Measurements from ENCODE around the gene SLU7. TPM values are rescaled to one million over a fixed set of nuclear protein-coding genes. Genes with fewer than 3 reads are reported as not detected.

The SLU7 gene
- total and polyA plus RNA-seq, 5 experiments from 2014 or later, result 70.5 to 95.0 (median 79.8) TPM

DNA sequence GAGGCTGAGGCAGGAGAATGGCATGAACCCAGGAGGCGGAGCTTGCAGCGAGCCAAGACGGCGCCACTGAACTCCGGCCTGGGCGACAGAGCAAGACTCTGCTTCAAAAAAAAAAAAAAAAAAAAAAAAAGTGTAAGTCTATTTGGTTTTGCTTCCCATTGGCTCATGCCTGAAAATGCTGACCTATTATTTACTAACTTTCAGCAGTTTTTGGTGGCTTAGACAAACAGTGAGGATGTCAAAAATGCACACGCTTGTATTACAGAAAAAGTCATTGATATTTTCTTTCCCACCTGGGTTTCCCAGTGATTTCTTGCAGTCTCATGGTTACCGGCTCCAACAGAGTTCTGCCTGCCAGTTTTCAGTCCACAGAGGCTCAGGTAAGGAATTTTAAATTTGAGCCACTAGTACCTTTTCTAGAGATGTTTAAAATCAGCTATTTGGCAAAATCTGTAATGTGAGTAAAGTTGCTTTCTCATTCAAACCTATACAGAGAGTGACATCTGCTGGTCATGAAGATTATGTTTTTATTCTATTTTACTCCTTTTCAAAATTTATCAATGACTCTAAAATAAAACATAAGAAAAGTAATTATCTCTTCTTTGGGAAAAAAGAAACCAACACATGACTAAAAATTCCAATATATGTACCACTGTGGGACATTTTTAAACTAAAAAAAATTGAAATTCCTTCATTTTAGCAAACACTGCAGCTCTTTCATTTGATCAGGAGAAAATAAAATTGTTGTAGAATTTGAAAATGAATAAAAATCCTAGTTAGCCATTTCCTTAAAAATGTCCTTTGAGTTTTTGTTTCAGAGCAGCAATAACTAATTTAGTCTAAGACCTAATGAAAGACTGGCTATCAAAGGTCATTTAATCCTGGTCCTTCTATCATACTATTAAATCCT lies 27.8 kb downstream of the SLU7 start:
- no peaks in the 10 kb centered on the region for H3K4me1 Mint-ChIP-seq
- no peak overlapping the region for H3K4me3 Mint-ChIP-seq
- peaks cover 0 to 18% (median 8%) of the 10 kb centered on the region in 3 donors for H3K36me3 Mint-ChIP-seq
- no peak overlapping the region for H3K27ac Mint-ChIP-seq
- ATAC-seq, result no peak
- peaks cover 0 to 27% (median 11%) of the 10 kb centered on the region in 9 donors for H3K9me3 Mint-ChIP-seq
- POLR2A ChIA-PET, result no interaction called here
- H3K27me3 Mint-ChIP-seq, result peaks cover 0 to 3% (median 0%) of the 10 kb centered on the region in 5 donors
- peak in 2 of 10 donors; percentile 11 to 20 for DNase-seq

DNA sequence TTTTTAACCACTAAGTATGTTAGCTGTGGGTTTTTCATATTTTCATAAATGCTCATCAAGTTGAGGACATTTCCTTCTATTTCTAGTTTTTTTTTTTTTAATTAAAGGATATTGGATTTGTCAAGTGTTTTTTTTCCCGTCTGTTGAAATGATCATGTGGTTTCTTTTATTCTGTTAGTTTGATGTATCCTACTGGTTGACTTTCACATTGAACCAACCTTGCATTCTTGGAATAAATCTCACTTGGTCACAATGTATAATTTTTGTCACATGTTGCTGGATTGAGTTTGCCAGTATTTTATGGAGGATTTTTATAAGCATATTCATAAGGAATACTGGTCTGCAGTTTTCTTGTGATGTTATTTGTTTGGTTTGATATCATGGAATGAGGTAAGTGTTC lies 31.4 kb downstream of the SLU7 start:
- Mint-ChIP-seq H3K4me3 (no peak overlapping the region), H3K27ac (no peak overlapping the region), H3K27me3 (peaks cover 0 to 3% (median 0%) of the 10 kb centered on the region in 5 donors), H3K9me3 (peaks cover 0 to 39% (median 12%) of the 10 kb centered on the region in 9 donors), H3K4me1 (peaks cover 0 to 5% (median 0%) of the 10 kb centered on the region in 4 donors), H3K36me3 (peaks cover 0 to 23% (median 9%) of the 10 kb centered on the region in 3 donors)
- ATAC-seq (no peak), DNase-seq (no peak)
- POLR2A ChIA-PET, result no interaction called here

DNA sequence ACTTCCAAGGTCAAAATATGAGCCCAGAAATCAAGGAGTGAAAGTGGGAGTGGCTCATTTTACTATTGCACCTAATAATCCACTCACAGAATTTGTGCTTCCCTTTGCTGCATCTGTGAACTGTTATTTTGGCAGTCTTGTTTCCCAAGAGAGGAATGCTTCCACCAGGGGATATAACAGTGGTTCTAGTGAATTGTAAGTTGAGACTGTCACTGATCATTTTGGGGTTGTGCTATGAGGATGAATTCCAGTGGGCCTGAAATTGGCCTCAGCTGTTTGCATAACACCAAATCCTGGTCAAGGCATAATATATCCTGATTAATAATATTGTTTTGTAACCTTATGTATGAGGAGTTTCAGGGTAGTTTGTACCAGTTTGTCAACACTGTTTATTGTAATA lies 33.4 kb downstream of the SLU7 start:
- no peak for DNase-seq
- Mint-ChIP-seq H3K27me3 (peaks cover 0 to 3% (median 0%) of the 10 kb centered on the region in 5 donors), H3K36me3 (peaks cover 0 to 23% (median 9%) of the 10 kb centered on the region in 3 donors), H3K27ac (no peak overlapping the region), H3K4me1 (peaks cover 0 to 5% (median 0%) of the 10 kb centered on the region in 4 donors), H3K9me3 (peaks cover 0 to 39% (median 12%) of the 10 kb centered on the region in 9 donors), H3K4me3 (no peak overlapping the region)
- ATAC-seq, result no peak
- POLR2A ChIA-PET, result interaction anchor here (0.6 kb wide), 1 partner anchor 260 kb away, joined by 4 read pairs; no protein-coding TSS in a partner anchor

DNA sequence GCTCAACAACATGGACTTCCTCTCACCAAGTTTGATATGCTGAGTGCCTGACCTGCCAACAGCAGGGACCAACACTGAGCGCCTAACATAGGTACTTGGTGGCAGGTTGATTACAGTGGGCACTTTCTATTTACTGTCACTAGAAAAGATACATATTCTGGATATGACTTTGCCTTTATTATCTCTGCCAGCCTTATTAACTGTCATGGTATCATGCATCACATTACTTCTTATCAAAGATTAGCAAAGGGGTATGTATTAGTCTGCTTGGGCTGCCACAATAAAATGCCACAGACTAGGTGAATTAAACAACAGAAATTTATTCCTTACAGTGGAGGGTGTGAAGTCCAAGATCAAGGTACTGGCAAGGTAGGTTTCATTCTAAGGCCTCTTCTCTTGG lies 34.2 kb downstream of the SLU7 start:
- H3K4me1 Mint-ChIP-seq, result peaks cover 0 to 5% (median 0%) of the 10 kb centered on the region in 4 donors
- H3K4me3 Mint-ChIP-seq, result no peak overlapping the region
- H3K9me3 Mint-ChIP-seq, result peaks cover 0 to 39% (median 12%) of the 10 kb centered on the region in 9 donors
- ATAC-seq, result no peak
- H3K36me3 Mint-ChIP-seq, result peaks cover 0 to 23% (median 9%) of the 10 kb centered on the region in 3 donors
- DNase-seq, result no peak
- POLR2A ChIA-PET, result no interaction called here
- no peak overlapping the region for H3K27ac Mint-ChIP-seq
- peaks cover 0 to 6% (median 4%) of the 10 kb centered on the region in 5 donors for H3K27me3 Mint-ChIP-seq

DNA sequence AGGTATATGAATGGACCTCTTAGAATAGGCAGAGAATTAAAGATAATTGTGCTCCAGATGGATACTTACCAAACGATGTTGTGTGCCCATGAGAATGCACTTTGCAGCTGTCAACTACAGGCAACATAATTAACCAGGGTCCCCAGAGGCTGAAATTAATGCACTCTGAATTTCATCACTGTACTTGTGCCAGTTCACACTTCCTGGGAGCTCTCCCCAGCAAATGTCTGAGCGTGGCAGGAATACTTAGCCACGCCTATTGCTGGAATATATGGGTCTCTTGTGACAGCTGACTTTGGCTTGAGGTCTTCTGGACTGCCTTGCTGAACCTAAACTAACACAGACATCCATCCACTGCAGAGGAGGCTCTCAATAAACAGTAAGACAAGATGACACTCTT lies 36.5 kb downstream of the SLU7 start:
- POLR2A ChIA-PET, result no interaction called here
- peaks cover 2 to 11% (median 7%) of the 10 kb centered on the region in 5 donors for H3K27me3 Mint-ChIP-seq
- no peak overlapping the region for H3K4me3 Mint-ChIP-seq
- H3K4me1 Mint-ChIP-seq, result peaks cover 0 to 5% (median 0%) of the 10 kb centered on the region in 4 donors
- peaks cover 0 to 13% (median 2%) of the 10 kb centered on the region in 3 donors for H3K36me3 Mint-ChIP-seq
- ATAC-seq, result no peak
- peaks cover 0 to 25% (median 4%) of the 10 kb centered on the region in 9 donors for H3K9me3 Mint-ChIP-seq
- no peak for DNase-seq
- peak overlapping the region in 1 of 10 donors; percentile 5 for H3K27ac Mint-ChIP-seq

DNA sequence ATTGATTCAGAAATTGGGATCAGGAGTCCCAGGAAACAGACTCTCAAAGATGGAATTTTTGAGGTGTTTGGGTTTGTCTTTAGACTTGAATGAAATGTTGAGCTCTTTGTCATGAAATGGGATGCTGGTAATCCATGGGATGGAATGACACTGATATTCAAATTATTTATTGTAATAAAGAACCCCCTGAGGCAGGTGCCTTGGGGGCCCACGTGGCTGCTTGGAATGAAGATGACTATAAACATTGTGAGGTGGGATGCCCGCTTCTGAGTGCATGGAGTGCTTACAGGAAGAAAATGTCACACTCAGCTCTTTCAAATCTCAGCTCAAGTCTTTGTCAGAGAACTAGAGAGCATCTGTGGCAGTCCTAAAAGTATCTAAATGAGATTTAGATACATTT lies 38.8 kb downstream of the SLU7 start:
- POLR2A ChIA-PET, result no interaction called here
- Mint-ChIP-seq H3K4me1 (peaks cover 0 to 5% (median 0%) of the 10 kb centered on the region in 4 donors), H3K9me3 (peaks cover 0 to 5% (median 0%) of the 10 kb centered on the region in 9 donors), H3K27ac (no peak overlapping the region), H3K36me3 (peaks cover 0 to under 1% (median 0%) of the 10 kb centered on the region in 3 donors), H3K27me3 (peaks cover 8 to 28% (median 12%) of the 10 kb centered on the region in 5 donors), H3K4me3 (no peak overlapping the region)
- no peak for DNase-seq
- ATAC-seq, result no peak

DNA sequence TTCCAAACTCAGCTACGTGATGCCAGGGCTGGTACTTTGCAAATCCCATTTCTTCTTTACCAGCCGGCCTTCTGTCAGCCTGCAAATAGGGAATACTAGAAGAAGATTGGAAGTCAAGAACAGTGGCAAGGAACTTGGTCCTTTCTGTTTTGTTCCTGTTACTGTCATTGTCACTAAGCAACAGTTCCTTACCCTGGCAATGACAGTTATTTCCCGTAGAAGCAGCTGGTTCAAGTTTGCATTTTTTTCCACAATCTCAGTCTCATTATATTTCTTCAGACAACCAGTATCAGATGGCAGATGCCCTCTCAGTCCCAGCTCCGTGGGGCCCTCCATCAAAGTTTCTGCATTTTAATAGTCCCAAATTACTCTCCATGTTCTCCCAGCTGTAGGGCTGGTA lies 39.4 kb downstream of the SLU7 start:
- Mint-ChIP-seq H3K4me1 (peaks cover 0 to 5% (median 0%) of the 10 kb centered on the region in 4 donors), H3K9me3 (no peaks in the 10 kb centered on the region), H3K36me3 (no peaks in the 10 kb centered on the region), H3K27me3 (peaks cover 11 to 34% (median 15%) of the 10 kb centered on the region in 5 donors), H3K4me3 (no peak overlapping the region), H3K27ac (no peak overlapping the region)
- POLR2A ChIA-PET, result interaction anchor here (0.7 kb wide), 1 partner anchor 22 kb away, joined by 3 read pairs; no protein-coding TSS in a partner anchor
- DNase-seq, result no peak
- ATAC-seq, result no peak

DNA sequence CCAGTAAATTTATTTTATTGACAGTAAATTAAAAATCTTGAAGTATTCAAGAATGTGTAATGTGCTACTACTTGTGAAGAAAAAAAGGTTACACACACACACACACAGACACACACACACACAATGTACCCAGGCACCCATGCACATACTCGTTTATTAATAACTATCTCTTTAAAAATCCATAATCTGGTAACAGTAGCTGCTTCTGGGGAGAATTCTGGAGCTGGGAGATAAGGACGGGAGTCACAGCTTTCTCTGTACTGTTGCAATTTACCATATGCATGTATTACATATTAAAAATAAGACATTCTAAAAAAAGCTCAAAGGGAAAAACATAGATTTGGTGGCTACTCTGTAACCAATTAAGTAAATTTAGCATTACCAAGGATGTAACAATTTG lies 40.6 kb downstream of the SLU7 start:
- no peaks in the 10 kb centered on the region for H3K36me3 Mint-ChIP-seq
- no peak overlapping the region for H3K27ac Mint-ChIP-seq
- no peaks in the 10 kb centered on the region for H3K9me3 Mint-ChIP-seq
- POLR2A ChIA-PET, result no interaction called here
- H3K4me3 Mint-ChIP-seq, result no peak overlapping the region
- peaks cover 12 to 46% (median 22%) of the 10 kb centered on the region in 5 donors for H3K27me3 Mint-ChIP-seq
- DNase-seq, result no peak
- no peak for ATAC-seq
- peaks cover 0 to 5% (median 0%) of the 10 kb centered on the region in 4 donors for H3K4me1 Mint-ChIP-seq

DNA sequence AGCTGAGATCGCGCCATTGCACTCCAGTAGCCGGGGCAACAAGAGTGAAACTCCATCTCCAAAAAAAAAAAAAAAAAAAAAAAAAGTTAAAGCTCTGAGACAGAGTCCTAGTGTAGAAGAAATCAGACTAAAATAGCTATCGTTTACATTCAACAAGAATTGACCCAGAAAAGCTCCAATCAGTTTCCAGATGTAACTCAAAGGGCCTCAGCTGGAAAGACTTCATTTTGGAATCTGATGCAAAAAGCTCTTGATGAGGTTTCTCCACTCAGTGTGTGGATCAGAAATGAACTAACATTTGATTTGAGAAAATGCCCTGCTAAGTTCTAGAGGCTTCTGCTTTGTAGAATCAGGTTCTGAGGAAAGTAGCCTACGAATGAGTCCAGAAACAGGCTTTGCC lies 41.2 kb downstream of the SLU7 start:
- H3K27me3 Mint-ChIP-seq, result peaks cover 17 to 52% (median 28%) of the 10 kb centered on the region in 5 donors
- no peak for DNase-seq
- no peak overlapping the region for H3K27ac Mint-ChIP-seq
- H3K4me3 Mint-ChIP-seq, result no peak overlapping the region
- ATAC-seq, result no peak
- no peaks in the 10 kb centered on the region for H3K9me3 Mint-ChIP-seq
- no peaks in the 10 kb centered on the region for H3K36me3 Mint-ChIP-seq
- POLR2A ChIA-PET, result no interaction called here
- H3K4me1 Mint-ChIP-seq, result peaks cover 0 to 2% (median 0%) of the 10 kb centered on the region in 4 donors

DNA sequence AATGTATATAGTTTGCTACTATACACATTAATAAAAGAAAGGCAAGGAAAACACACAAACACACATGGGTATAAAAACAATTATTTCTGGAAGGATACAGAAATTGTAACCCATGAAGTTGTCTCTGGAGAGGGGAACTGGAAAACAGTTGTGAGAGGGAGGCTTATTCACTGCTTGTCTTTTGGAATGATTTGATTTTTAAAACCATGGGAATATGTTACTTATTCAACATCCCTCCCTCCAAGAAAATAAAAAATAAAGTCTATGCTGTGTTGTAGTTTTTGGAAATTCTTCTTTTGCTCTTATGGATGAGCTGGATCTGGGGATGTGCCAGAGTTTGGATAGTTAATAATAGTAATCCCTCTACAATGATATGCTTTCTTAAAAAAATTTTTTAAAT lies 42.5 kb downstream of the SLU7 start:
- no peak overlapping the region for H3K27ac Mint-ChIP-seq
- POLR2A ChIA-PET, result no interaction called here
- no peak overlapping the region for H3K4me3 Mint-ChIP-seq
- no peaks in the 10 kb centered on the region for H3K36me3 Mint-ChIP-seq
- DNase-seq, result no peak
- no peak for ATAC-seq
- H3K4me1 Mint-ChIP-seq, result no peaks in the 10 kb centered on the region
- peaks cover 20 to 65% (median 38%) of the 10 kb centered on the region in 5 donors for H3K27me3 Mint-ChIP-seq
- H3K9me3 Mint-ChIP-seq, result no peaks in the 10 kb centered on the region

DNA sequence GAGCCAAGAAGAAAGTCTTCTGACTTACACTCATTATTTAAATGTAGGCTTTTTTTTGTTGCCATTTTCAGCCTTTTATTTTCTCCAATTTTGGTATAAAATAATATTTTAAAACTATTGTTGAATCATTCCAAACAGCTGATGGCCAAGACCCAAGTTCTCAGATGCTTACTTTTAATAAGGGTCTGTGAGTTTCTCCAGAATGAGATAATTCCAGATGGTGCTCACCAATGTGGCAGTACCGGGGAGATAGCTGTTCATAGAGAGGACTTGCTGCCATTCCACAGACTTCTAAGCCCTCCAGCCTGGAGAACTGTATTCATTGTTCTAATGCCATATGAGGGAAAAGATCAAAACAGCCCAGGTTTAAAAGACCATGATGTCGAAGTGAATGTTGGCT lies 43.2 kb downstream of the SLU7 start:
- DNase-seq (no peak), ATAC-seq (no peak)
- H3K9me3 Mint-ChIP-seq, result no peaks in the 10 kb centered on the region
- H3K36me3 Mint-ChIP-seq, result no peaks in the 10 kb centered on the region
- H3K4me3 Mint-ChIP-seq, result no peak overlapping the region
- H3K27ac Mint-ChIP-seq, result no peak overlapping the region
- POLR2A ChIA-PET, result no interaction called here
- H3K4me1 Mint-ChIP-seq, result peaks cover 0 to 6% (median 4%) of the 10 kb centered on the region in 4 donors
- peaks cover 25 to 72% (median 44%) of the 10 kb centered on the region in 5 donors for H3K27me3 Mint-ChIP-seq

DNA sequence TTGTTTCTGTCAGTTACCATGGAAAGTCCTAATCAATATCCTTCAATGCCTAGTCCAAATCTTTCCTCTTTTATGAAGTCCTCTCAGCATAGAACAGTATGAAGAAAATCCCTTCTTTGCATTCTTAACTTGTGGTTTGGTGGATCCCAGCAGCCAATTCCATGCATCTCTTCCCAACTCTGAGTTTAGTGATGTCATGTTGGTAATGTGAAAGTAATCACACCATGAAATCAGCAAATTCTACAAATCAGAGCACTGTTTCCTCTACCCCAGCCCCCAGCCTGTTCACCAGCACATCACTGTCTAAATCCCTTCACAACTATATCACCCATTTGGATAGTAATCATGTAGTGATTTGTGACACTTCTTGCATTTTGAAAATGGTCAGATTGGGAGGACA lies 43.7 kb downstream of the SLU7 start:
- Mint-ChIP-seq H3K27ac (no peak overlapping the region), H3K27me3 (peaks cover 27 to 76% (median 47%) of the 10 kb centered on the region in 5 donors), H3K9me3 (no peaks in the 10 kb centered on the region), H3K36me3 (no peaks in the 10 kb centered on the region), H3K4me3 (no peak overlapping the region), H3K4me1 (peaks cover 0 to 10% (median 6%) of the 10 kb centered on the region in 4 donors)
- ATAC-seq, result no peak
- DNase-seq, result no peak
- POLR2A ChIA-PET, result no interaction called here

DNA sequence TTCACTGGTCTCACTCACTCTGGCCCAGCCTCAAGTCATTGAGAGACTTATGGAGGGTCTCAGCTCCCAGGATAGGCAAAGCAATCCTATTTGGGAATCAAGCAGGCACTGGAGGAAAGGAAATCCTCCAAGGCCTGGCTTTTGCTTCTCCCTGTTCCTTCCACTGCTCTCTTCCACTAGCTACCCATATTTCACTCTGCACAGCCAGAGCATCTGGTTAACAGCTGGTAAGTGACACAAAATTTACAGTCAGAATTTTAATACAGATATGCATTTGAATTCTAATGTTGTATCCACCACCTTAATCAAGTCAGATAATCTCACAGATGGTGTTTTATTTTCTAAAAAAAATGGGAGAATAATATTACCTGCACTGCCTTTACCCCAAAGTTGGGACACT lies 47.6 kb downstream of the SLU7 start:
- Mint-ChIP-seq H3K36me3 (peaks cover 0 to 4% (median 0%) of the 10 kb centered on the region in 3 donors), H3K27ac (no peak overlapping the region), H3K9me3 (no peaks in the 10 kb centered on the region), H3K4me3 (peak overlapping the region in 7 of 10 donors; percentile 2 to 72 (median 46)), H3K27me3 (peaks cover 51 to 96% (median 71%) of the 10 kb centered on the region in 5 donors), H3K4me1 (peaks cover 2 to 23% (median 17%) of the 10 kb centered on the region in 4 donors)
- POLR2A ChIA-PET, result no interaction called here
- DNase-seq (no peak), ATAC-seq (no peak)

Data from naive thymus-derived CD8-positive, alpha-beta T cell (primary cell).